ENCODE data around the gene ADARB1.

ADARB1 gene

DNA sequence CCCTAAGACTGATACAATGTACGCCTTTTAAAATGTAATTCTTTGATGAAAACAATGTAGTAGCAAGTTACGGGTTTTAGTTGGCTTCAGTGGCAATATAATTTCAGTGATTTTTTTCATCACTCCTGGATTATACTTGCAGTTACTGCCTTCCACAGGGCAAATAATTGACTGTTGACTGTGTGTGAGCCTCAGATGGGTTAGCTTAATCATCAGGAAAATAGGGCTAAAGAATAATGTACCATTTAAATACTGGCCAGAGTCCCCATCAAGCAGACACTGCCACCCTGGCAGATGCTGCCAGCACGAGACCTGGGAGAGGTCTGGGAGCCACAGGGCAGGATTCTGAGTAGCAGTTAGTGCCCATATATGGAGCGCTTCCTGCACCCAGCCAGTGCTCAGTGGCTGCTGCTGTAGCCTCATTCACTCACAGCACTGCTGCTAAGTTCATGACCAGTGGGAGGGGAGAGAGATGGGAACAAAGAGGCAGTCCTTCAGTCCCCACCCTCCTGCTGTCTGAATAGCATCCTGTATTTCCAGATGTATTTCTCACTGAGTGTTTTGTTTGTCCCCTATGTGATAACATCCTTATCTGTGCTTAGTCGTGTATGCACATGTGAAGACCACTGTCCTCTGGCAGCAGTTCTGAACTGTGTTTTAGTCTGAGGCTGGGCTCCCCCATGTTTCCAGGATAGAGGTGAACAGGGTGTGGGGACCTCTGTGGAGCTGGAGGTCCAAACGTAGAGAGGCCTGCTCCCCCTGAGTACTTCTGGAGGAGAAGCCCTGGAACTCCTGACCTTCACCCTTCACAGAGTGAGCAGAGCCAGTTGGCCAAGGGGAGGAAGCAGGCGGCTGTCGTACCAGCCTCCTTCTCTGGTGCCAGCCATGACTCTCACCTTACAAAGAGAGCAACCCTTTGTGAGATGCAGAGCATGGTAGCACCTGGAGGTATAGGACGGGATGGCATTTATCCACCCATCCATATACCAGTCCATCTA lies 80.4 kb downstream of the ADARB1 start:
- DNase-seq = no peak

DNA sequence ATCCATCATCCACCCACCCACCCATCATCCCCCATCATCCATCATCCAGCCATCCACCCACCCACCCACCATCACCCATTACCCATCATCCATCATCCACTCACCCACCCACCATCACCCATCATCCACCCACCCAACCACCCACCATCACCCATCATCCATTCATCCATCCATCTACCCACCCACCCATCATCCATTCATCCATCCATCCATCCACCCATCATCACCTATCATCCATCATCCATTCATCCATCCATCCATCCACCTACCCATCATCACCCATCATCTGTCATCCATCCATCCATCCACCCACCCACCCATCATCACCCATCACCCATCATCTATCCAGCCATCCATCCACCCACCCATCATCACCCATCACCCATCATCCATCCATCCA lies 81.5 kb downstream of the ADARB1 start:
- DNase-seq = no peak

GRCh38 chr21:45156459-45156858 lies 82.1 kb downstream of the ADARB1 start:
- no peak for DNase-seq

DNA sequence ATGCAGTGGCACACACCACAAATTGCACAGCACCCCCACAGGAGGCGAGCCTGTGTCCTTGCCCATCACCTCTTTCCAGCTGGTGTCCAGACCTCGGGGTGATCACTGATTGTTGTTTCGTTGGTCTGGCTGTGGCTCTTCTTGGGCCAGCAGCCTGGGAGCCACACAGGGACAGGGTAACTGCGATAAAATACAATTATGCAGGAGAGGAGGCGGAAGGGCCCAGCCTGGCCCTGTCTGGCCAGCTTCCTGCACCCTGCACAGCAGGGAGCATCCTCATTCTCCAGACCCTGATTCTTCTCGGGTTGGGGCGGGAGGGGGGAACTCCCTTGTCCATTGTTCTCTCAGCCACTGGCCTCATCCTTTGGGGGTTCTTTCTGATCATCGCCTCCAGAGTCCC lies 83.6 kb downstream of the ADARB1 start:
- no peak for DNase-seq

DNA sequence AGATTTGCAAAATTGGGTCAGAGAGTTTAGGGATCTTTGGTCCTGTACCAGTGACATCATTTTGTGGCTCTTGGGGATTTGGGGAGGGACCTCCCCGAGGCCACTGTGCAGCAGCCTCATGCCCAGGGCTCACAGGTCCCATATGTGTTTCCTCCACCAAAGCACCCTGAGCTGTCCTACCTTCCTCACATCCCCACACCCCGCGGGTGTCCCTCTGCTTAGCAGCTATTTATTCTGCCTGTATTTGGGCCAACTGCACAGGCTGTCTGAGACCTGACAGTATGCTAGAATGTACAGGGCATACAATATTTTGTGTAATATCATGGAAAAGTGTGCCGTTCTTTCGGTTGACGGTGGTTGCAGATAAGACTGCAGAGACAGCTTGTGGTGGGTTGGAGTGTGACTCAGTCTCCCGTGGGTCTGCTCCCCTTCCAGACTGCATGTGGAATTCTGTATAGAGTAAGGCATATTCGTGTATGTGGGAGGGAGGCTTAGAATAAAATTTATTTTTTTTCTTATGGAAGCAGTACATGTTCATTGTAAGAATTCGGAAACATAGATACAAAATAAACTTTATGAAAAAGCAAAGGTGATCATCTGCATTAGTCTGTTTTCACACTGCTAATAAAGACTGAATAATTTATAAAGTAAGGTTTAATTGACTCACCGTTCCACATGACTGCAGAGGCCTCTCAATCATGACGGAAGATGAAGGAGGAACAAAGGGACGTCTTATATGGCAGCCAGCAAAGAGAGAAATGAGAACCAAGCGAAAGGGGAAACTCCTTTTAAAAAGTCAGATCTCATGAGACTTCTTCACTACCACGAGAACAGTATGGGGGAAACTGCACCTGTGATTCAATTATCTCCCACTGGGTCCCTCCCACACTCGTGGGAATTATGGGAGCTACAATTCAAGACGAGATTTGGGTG lies 84.4 kb downstream of the ADARB1 start:
- DNase-seq = no peak

DNA sequence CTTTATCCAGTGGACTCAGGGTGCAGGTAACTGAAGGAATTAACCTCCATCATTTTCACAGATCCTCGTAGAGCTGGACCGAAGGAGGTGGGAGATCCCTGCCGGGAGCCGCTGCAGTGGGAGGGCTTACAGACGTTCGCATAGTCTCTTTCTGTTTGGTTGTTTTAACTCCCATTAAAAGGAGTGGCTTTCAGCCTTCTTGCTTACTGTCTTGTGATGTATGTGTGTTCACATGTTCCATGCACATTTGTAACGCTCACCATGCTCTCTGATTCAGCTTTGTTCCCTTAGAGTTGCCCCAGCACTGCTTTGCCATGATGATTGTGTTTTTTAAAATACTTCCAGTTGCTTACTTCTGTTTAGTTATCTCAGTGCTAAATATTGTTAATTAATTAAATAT lies 85.8 kb downstream of the ADARB1 start:
- DNase-seq = no peak

DNA sequence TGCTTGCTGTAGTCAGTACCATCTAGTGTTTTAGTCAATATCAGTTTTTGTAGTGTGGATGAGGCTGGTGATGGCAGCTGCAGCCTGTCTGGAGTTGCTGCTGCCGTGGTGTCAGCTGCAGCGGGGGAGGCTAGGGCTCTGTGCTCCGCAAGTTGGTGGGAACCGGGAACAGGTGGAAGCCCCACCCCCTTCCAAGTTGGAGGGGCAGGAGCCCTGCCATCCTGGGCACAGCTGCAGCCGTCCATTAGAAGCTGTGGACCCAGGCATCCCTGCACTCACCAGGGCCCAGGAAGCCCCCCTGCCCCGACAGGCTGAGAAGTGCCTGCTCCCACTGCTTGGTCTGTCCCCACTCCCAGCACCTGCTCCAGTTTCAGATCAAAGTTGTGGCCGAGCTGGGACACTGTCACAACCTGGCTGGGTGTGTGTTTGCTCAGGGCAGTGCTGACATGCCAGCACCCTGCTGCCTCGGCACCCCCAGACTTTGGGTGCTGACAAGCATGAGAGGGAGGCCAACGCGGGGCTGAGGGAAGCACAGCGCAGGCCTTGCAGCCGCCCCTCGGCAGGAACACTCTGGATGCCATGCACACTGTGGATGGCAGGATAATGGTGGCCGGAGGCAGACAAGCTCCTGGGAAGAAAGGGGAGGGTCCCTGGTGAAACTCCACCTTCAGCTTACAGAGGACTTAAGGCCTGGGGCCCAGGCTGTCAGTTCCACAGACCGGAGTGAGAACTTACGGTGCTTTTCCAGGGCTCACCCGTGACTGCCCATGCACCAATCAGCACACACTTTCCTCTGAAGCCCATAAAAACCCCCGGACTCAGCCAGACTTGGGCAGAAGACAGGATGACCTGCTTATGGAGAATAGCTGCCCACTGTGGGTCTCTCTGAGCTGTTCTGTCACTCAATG lies 86.9 kb downstream of the ADARB1 start:
- no peak for DNase-seq

GRCh38 chr21:45162115-45162514 lies 87.7 kb downstream of the ADARB1 start:
- no peak for DNase-seq

DNA sequence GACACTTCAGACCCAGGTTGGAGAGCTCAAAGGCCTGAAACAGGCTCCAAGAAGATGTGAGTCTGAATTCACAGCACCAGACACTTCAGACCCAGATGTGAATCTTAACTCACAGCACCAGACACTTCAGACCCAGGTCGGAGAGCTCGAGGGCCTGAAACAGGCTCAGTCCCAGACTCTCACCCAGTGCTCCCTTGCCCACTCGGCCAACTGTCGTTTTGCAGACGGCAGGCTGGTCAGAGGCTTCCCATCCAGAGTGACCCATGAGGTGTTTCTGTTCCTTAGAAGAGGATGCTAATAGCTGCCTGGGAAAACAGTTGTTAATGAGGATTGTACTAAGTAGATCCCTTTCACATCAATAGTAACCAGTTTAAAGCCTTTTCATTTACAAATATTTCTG lies 88.4 kb downstream of the ADARB1 start:
- no peak for DNase-seq

GRCh38 chr21:45163413-45164123 lies 89.2 kb downstream of the ADARB1 start:
- DNase-seq = no peak

GRCh38 chr21:45164124-45164511 lies 89.7 kb downstream of the ADARB1 start:
- no peak for DNase-seq

DNA sequence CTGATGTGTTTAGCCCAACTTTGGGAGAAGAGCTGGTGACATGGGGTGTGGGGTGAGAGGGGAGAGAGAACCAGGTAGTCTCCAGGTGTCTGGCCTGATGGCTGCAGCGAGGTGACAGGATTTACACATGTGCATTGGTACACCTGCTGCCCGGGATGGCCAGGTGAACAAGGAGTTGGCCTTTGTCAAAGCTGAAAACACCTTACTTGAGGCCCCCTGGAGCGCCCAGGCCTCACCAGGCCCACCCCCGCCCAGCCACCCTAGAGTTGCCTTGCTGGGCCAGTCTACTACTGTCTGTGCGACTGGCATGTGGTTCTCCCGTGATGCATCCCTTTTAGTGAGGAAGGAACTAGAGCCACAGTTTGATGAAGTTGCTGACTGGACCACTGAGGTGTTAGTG lies 90.5 kb downstream of the ADARB1 start:
- no peak for DNase-seq

GRCh38 chr21:45166931-45167330 lies 92.6 kb downstream of the ADARB1 start:
- DNase-seq = no peak

DNA sequence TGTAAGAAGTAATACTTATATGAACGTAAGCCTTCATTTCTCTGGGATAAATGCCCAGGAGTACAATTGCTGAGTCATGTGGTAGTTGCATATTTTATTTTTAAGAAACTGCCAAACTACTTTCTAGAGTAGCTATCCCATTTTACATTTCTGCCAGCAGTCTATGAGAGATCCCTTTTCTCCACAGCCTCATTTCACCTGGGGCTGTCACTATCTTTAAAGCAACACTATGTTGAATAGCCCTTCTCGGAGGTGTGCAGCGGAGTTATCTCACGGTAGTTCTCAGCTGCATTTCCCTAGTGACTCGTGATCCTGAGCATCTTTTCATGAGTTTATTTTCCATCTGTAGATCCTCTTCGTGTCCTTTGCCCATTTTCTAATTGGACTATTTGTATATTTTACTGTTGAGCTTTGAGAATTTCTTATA lies 93.4 kb downstream of the ADARB1 start:
- no peak for DNase-seq

DNA sequence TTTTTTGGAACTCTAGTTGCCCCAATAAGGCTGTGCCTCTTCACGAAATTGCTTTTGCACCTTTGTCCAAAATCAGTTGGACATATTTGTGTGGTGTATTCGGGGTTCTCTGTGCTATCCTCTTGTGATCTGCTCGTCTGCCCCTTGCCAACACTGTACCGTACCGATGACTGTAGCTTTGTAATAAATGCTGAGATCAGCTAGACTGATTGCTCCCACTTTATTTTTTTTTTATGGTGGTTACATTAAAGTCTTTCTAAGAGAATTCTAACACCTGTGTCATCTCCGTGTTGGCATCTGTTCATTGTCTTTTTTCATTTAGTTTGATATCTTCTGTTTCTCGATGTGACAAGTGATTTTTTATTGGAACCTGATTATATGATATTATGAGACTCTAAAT lies 94.1 kb downstream of the ADARB1 start:
- DNase-seq = no peak

DNA sequence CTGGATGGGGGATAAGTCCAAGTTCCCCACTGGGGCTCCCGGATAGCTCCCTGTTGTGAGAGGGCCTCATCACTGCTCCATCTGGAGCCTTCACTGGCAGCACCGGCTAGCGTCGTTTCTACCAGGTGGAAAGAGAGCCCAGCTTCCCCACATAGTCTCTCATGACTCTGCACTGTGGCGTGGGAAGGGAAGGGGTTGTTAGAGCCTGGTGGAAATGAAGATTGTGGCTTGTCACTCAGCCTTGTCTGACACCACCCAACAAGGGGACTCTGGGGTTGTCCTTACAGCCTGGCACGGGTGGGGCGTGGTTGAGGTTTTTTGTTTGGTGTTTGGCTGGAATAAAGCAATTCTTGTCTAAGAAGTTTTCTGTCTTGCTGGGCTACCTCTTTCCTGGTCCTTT lies 94.6 kb downstream of the ADARB1 start:
- no peak for DNase-seq

DNA sequence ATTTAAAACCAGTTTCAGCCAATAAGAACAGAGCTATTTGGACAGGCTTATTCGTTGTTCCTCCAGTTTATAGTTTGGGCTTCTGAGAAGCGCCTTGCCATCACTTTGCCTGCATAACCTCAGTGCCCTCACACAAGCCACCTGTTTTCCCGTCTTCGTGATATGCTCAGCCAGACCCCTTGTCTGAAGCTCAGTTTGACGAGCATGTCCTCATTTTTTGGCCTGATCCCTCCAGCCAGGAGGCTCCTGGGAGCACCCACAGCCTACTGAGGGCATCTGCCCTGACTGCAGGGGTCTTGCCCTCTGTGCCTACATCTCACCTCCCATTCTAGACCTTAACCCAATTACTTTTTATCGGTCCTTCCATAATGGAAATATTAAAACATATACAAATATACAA lies 95.3 kb downstream of the ADARB1 start:
- no peak for DNase-seq

GRCh38 chr21:45170987-45171386 lies 96.6 kb downstream of the ADARB1 start:
- DNase-seq = no peak

DNA sequence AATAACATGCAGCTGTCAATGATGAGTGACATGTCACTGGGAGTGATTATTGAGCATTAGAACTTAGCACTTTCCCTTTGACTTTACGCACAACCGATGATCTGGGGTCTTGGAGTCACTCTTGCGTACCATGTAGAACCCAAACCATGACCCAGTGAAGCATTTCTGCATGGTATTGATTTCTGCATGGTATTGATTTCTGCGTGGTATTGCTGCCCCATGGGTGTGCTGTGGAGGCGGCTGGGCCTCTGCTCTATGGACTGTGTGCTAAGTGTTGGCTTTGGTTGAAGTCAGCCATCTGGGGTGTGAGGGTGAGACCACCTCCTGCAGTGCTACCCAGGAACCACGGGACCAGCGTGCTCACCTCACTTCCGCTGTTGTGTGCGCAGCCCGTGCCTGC lies 98.0 kb downstream of the ADARB1 start:
- no peak for DNase-seq

- DNase-seq = no peak
Measured at GRCh38 chr21:45175326-45176095, 101.1 kb downstream of the ADARB1 start.

DNA sequence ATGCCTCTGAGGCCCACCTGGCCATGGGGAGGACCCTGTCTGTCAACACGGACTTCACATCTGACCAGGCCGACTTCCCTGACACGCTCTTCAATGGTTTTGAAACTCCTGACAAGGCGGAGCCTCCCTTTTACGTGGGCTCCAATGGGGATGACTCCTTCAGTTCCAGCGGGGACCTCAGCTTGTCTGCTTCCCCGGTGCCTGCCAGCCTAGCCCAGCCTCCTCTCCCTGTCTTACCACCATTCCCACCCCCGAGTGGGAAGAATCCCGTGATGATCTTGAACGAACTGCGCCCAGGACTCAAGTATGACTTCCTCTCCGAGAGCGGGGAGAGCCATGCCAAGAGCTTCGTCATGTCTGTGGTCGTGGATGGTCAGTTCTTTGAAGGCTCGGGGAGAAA lies 101.8 kb downstream of the ADARB1 start:
- DNase-seq = no peak

Data from NCI-H1092 (cell line).